Stimulated activated CD8-positive, alpha-beta memory T cell treated with anti-CD3 and anti-CD28 coated beads, Interleukin-4, amount 100 ng/mL, for 24 hours (primary cell): ENCODE measurements around the gene TPX2.
"Not testable (repeated sequence)": the region's sequence is repeated elsewhere in the genome, so short reads cannot be mapped to it uniquely, and the experiment has no call there.

Experiments used
- DNase-seq: peaks from one replicate; pipeline ENCODE4 v3.0.0-alpha.2; 2020; ENCODE audit warnings: low read depth

Gene TPX2

DNA sequence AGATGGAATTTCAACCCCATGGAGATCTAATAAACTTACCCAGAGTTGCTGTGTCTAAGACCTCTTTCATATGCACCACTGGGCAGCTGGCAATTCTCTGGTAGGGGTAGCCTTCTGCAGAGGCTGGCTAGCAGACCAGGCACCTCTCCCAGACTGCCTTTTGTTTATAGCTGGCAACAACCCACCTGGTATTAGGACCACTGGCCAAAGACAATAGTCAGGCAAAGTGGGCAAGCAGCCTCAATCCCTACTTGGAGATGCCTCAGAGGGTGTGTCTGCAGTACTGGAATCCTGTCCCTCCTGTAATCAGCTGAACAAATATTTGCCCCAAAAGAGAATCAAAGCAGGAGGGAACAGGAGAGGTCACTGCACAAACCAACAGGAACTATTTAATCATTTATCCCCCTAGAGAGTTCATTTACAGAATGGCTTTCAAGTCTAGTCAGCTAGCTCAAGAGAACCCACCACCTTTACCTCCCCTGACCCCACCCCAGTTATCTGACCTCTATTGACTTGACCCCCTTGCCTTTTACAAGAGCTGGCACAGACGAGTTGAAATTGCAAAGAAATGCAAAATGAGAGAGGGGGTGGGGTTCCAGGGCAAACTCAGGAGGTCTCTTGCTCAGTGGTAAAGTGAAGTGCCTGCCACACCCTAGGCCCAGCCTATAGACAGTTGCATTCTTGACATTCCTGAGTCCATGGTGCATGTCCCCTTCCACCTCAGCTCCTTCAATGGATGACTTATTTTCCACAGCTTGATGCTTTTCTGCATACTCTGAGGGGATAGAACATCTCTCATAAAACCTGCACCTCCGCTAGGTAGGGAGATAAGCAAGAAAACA, 19.2 kb upstream of the TPX2 start:
- DNase-seq = no peak

DNA sequence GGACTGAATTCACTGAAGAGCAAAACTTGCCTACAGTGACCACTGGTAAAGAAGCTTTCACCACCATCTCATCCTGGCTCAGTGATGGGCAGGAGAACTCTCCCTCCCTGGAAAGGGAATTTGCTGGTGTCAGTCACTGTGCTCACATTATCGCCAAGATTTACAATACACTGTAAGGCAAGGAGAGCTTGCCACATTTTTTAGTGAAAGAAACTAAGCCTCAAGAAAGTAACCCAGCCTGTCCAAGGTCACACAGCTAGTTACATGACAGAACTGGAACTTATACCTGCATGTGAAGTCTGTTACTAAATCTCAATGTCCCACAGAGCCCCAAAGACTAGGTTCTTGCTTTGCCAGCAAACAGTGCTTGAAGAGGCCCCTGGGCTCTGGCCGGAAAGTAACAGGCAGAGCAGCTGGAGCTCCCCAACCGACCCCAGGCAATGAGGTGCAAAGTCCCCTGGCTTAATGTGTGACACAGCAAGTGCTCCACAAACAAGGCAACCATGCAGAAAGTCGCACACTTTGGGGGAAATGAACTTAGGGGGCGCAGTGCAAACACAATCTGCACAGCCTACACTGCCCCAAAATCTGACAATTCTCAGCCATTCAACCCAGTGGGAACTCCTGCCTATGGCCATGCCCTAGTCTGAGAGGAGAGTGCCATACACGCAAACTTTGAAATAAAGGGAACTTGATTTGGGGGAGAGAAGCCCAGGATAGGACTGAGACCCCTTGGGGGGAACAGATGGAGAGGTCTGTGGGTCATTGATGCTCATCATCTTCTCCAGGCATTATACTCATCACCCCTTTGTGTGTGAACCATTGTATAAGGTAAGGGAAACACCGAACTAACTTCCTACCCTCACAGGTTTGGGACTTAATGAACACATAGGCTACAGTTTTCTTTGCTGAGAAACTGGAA, 18.3 kb upstream of the TPX2 start:
- DNase-seq = no peak

DNA sequence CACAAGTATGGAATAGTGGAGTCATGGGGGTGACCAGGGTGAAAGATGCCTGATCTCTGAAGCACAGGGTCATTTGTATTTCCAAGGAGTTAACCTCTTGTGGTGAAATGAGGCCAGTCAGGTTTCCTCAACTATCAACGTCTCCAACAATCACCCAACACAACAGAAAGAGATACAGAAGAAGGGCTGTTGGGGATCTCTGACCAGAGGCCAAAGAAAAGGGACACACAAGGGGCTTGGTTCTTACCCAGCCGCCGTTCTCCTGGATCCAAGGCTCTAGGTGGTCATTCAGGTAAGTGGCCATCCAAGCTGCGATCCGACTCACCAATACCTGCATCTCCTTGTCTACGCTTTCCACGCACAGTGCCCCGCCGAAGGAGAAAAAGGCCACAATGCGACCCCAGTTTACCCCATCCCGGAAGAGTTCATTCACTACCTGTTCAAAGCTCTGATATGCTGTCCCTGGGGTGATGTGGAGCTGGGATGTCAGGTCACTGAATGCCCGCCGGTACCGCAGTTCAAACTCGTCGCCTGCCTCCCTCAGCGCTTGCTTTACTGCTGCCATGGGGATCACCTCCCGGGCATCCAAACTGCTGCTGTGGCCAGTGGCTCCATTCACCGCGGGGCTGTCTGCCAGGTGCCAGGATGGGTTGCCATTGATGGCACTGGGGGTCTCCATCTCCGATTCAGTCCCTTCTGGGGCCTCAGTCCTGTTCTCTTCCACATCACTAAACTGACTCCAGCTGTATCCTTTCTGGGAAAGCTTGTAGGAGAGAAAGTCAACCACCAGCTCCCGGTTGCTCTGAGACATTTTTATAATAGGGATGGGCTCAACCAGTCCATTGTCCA, 17.5 kb upstream of the TPX2 start:
- DNase-seq = no peak

DNA sequence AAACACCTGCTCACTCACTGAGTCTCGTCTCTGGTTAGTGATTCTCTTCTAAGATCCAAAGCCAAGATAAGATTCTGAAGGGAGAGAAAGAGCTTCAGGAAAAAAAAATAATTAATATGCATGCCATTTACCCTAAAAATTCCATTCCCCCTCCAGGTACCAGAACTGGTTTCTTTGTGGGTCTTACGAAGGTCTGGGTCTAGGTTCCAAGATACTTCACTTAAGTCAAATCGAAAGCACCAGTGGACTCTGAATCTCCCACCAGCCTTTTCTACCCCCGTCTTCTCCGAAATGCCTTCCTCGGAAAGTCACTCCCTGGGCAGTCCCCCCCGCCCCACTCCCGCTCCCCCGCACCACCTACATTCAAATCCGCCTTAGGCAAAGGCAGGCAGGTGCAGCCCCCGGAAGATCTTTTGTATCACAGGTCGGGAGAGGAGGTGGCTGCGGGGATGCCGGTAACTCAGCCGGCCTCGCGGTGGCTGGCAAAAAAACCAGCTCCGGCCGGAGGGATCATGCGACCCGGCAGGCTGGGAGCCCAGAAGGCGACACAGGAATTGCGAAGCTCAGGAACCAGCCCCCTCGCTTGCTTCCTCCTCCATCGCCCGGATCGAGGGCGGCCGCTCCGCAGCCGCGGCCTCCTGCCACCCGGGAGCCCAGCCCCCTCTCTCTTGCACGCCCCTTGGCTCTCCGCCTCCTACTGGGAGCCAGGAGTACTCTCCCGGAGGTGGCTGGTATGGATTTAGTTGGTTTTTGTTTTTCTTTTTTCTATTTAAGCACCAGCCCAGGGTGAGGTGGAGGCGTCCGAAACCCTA, 16.6 kb upstream of the TPX2 start, which contains the start of gene BCL2L1:
Gene BCL2L1 (minus strand): TSS at position 612 of the 812 bp plus-strand sequence. CDS start 650 bp downstream, outside the sequence.
- DNase-seq = peak; percentile 78

DNA sequence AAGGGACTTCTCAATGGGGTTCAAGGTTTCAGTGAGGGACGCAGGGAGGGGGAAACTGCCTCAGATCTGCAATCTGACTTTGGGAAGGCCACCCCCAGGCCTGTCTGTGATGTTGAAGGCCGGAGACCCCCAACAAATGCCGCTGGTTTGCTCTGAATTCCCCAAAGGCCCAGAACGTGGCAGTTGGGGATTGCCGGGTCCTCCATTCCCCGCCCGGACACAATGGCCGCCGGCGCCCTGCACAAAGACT, 16.1 kb upstream of the TPX2 start:
- no peak for DNase-seq

DNA sequence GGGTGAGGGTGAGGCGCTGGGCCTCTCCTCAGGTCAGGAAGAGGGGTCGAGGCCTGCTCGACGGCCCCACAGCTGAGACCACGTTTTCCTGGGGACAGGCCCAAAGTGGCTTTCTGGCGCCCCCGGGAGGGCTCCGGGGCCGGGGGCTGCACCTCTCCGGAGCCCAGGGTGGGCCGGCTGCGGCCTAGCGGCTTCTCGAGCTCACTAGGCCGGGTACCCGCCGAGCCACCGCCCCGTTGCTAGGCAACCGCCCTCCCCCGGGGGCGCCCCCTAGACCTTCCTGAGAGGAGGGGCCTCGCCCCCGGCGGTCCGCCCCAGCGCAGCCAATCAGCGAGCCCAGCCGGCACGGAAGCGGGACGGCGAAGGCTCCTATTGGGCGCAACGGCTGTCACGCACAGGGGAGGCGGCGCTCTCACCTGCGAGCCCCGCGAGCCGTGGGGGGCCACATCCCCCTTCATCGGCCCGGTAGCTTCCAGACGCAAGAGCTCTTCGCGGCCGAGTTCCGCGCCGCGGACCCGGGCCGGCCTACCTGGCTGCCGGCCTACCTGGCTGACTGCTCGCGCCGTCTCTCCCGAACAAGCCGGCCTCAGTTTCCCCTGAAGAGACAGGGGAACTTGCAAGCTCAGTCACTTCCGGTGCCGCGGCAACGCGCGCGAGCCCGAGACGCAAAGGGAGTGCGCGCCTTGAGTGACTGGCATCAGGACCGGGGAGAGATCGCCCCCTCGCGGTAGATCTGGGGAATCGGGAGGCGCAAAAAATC, 15.6 kb upstream of the TPX2 start:
- DNase-seq = peak; percentile 98

DNA sequence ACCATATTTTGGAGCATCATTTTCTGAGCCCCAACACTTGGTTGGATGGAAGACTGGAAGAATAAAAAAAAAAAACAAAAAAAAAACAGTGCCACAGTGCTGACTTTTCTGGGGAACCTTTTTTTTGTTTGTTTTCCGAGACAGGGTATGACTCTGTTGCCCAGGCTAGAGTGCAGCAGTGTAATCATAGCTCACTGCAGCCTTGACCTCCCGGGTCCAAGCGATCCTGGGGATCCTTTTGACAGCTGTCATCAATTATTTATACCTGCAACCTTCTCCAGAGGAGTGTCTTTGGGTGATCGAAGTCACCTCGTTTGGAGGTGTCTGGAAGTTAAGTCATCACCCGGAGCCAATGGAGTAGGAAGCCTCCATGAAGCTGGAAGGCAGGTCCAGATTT, 7.8 kb upstream of the TPX2 start:
- no peak for DNase-seq

DNA sequence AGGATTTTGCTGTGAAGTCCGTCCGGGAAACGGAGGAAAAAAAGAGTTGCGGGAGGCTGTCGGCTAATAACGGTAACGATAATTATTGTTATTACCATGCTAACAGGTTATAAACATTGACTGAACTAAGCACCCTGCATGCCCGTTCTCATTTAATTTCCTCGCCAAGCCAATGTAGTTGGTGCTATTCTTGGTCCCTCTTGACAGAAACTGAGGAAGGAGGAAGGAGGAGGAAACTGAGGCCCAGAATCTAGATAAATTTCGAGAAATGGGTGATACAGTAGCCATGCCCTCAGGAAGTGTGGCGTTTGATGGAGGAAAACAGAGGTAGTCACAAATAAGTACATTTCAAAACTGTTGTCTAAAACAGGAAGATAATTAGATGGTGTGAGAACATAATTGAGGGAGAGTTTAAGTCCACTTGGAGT, 474 bp downstream of the TPX2 start:
- no peak for DNase-seq

DNA sequence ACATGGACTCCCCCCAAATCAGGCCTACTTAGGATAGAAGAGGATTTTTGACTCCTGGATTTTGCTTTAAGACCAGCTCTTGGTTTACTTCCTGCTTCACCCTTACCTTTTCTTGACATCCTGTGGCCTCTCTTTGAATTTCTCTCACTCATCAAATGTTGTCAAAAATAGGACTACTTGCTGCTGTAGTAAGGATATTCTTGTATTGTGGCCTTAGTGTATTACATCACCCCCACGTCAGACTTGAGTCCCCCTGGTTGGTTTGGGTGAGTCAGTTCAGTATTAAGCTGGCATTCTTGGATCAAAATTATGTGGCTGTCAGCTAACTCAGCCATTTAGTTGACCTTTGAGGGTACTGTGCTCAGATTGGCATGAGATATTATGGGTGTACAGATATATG, 1.1 kb downstream of the TPX2 start:
- no peak for DNase-seq

DNA sequence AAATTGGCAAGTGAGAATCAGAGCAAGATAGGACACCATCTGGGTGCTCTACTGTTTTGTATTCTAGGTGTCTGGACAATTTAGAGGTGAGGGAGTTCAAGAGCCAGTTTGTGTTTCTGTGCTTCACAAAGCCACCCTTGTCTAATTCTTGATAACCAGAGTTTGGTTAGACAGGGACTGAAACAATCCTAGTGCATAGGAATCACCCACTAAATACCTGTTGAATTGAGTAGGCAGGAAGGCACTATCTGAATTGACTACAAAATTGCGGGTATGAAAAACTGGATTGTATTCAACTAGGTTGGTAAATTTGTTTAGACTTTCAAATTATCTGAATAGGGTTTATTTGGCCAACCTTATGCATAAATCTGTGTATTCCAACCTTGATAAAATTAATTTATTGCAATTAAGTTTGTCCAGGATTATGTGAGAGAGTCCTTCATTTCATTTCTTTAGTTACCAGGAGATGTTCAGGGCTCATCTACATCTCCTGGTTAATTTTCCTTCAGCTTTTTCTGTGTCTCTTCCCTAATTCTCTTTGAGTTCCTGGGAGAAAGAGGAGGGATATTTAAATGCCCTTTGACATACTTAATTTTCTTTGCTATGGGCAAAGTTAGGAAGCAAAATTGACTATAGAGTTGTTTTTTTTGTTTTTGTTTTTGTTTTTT, 1.7 kb downstream of the TPX2 start:
- no peak for DNase-seq

DNA sequence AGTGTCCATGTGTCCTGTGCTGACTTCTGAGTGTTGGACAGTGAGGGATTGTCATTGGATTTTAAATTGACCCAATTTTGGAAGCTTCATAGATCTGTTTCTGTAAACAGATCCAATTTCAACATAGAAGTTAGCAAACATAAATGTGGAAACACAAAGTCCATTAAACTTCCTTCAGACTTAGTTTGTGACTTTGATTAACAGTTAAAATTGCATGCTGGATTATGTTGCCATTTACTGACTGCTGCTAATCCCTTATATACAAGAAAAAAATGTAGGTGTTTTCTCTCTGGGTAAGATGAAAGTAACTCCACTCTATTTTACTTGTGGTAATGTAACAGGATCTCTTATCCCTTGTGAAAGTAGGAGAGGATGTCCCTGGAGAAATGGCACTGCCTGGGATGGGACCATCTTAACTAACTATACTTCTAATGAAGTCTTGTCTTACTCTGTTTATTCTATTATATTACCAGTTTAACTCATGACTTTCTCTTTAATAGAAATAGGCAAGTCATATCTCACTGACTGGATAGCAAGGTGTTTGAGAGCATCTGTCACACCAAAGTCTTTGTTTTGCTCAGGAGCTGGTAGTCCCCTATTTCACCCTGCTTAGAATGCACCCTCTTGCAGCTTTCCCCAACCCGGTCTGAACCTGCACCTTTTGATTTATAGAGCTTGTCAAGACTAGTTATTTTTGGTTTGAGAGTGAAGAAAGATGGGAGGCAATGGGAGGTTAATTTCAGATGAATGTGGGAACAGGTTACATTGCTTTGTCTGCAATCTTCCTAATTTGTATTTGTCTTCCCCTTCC, 7.2 kb downstream of the TPX2 start:
- DNase-seq = no peak

DNA sequence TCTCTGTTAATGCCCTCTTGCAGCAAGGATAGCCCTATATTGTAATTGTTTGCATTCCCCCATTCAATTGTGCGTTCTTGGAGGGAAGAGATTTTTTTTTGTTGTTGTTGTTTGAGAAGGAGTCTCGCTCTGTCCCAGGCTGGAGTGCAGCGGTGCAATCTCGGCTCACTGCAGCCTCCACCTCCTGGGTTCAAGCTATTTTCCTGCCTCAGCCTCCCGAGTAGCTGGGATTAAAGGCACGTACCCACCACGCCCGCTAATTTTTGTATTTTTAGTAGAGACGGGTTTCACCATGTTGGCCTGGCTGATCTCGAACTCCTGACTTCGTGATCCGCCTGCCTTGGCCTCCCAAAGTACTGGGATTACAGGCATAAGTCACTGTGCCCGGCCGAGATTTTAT, 7.9 kb downstream of the TPX2 start:
- not testable (repeated sequence) for DNase-seq

DNA sequence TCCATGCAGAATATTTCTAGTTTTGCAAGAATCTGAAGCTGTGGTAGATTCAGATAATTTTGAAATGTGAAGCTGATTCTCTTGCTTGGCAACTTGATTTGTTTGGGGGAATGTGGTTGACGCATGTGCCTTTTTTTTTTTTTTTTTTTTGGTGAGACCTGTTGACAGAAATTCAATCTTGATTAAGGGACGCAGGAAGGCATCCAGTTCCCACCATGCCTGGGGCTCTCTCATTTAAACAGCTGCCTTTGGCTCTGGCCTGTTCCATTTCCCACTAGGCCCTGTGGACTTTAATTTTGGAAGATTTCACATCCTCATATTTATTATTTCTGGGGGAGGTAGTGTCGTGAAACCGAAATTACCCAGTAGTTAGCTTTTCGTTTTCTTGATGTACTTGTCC, 8.6 kb downstream of the TPX2 start:
- DNase-seq = no peak

DNA sequence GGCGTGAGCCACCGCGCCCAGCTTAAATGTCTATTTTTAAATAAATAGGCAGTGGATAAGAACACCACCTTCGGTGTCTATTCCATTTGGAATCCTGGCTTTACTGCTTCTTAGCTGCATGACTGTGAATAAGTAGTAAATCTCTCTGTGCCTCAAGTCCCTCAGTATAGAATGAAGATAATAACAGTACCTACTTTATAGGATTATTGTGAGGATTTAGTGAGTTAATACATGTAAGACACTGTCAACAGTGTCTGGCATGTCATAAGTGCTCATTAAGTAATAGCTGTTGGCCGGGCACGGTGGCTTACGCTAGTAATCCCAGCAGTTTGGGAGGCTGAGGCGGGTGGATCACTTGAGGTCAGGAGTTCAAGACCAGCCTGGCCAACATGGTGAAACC, 10.1 kb downstream of the TPX2 start:
- no peak for DNase-seq

DNA sequence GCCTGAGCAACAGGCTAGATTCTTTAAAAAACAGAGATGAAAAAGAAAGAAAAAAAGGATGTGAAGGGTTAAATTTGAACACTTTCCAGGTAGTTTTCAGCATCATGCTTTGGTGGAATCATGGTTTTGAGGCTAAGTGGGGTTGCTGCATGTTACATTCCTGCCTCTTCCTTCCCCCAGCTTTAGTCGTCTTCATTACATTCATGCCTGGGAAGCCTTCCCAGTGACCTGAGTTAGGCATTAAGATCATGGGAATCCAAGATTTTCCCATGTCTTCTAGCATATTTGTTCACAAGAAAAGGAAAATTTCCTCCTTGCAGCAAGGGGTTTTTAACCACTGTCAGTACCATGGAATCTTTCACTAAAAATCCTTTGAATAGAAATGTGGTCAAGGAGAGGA, 12.0 kb downstream of the TPX2 start:
- DNase-seq = no peak

DNA sequence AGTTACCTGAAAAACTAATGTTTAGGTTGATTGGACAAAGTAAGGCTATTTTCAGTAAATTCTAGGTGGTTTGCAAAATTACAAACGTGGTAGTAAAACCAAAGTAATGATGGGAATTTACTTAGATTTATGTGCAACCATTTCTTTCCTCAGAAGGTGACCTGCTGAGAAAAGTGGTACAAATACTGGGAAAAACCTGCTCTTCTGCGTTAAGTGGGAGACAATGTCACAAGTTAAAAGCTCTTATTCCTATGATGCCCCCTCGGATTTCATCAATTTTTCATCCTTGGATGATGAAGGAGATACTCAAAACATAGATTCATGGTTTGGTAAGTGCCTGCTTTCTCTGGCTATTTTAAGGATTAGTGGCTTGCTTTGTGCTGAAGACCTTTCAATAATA, 18.2 kb downstream of the TPX2 start:
- no peak for DNase-seq

DNA sequence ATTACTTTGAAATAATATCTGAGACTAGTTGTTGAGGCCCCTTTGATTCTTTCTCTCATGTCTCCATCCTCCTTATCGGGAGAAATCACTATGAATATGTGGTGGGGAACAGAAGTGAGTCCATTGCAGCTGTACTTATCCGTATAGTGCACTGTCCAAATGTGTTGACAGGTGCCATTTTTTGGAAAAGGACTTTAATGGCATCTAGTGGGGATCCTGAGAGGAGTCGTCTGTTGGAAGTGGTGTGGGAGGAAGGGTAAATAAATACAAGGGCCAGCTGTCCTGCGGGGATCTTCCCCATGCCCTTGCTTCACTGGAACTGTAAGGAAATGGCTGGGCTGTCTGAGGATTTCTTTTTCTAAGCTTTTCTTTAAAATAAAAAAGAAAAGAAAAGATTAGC, 19.4 kb downstream of the TPX2 start:
- DNase-seq = no peak

DNA sequence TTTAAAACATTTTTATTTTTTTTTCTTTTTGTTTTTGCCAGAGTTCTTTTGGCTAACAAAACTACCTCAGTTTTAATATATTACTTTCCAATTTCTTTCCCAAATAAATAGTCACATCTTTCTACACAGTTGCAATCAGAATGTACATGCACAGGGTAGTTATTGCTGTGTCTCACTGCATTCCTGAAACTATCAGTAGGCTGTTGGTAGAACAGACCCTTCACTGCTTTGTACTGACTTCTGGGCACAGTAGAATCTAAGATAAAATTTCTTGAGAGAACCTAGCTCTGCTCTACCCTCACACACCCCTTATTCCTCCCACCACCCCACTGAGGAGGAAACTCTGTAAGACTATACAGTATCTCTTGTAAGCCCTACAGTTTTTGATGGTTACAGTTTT, 19.9 kb downstream of the TPX2 start:
- DNase-seq = no peak

DNA sequence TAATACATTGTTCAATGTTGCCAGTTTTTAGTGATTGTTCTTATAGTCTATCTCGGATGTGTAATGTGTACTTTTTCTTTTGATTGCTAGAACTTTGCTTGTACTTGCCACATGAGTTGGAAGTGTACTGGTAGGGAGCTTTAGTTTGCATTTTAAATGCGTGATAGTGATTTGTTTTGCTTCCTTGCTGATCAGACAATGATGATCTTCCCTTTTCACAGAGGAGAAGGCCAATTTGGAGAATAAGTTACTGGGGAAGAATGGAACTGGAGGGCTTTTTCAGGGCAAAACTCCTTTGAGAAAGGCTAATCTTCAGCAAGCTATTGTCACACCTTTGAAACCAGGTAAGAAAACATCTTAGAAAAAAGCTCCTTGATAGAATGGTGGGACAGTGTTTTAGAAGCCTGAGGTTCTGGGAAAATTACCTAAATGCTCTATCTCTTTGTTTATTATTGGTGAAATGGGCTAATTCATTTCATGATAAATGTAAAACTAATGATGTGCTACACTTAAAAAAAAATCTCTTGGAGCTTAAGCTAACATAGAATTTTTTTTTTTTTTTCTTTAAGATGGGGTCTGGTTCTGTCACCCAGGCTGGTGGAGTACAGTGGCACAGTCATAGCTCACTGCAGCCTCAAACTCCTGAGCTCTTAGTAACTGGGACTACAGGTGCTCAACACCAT, 20.9 kb downstream of the TPX2 start:
- DNase-seq = no peak
